ENCODE data around the gene GSTT2.

- TF ChIP-seq POLR2AphosphoS5 (IDR thresholded peaks at IDR 0.05) (no peak), CTCF (IDR thresholded peaks at IDR 0.05 in 8 of 11, conservative IDR thresholded peaks at IDR 0.05 in 3 of 11) (no peak)
These were observed 46.8 kb downstream of the GSTT2 start for GRCh38 chr22:24026733-24027132.
